SK-N-SH (cell line): Measurements from ENCODE around the gene CXorf65. TPM values are rescaled to one million over a fixed set of nuclear protein-coding genes. Genes with fewer than 3 reads are reported as not detected.

ENCODE experiments used
- CTCF ChIA-PET: fragments of 300-600, 350-600 bp; formaldehyde crosslinking; extraction: SDS; loops from one replicate; lab custom pipeline; 2021; lab: Yijun Ruan, JAX
- POLR2A ChIA-PET: fragments of 350-600 bp; sonication (Branson Sonifier 250); formaldehyde crosslinking; extraction: SDS; loops from one replicate; lab custom pipeline; 2020; ENCODE audit warnings: antibody characterized with exemption, inconsistent platforms; lab: Yijun Ruan, JAX
- DNase-seq: peaks from one replicate; pipeline ENCODE4 v3.0.0; 2012
- H2AFZ ChIP-seq: fragments of 200-600 bp; sonication (generic); 2 replicates; pipeline ENCODE4 v1.8.1; 2016; ENCODE audit warnings: antibody characterized with exemption, mild to moderate bottlenecking, low read depth
- H3F3A ChIP-seq: fragments of 200-600 bp; sonication (generic); replicated peaks from 2 replicates; pipeline ENCODE3; 2016; ENCODE audit warnings: antibody characterized with exemption, mild to moderate bottlenecking; ENCODE audit not compliant: insufficient read depth
- H3K27ac ChIP-seq, 2 experiments: fragments of 200-500 bp in 1 of 2; fragments of 200-600 bp in 1 of 2; sonication (Bioruptor generic) in 1 of 2; sonication (generic), shearing (Covaris generic) in 1 of 2; 2 replicates each; pipeline versions ENCODE4 v1.5.1 to v1.6.1; 2014 to 2016; ENCODE audit warnings: low read depth in 2 of 2, inconsistent platforms in 1 of 2, low read length in 1 of 2, mild to moderate bottlenecking in 1 of 2, mixed read lengths in 1 of 2
- H3K27me3 ChIP-seq: fragments of 200-600 bp; sonication (generic), shearing (Covaris generic); 2 replicates; pipeline ENCODE4 v1.6.1; 2016; ENCODE audit warnings: mixed run types; ENCODE audit not compliant: insufficient read depth
- H3K36me3 ChIP-seq, 2 experiments: fragments of 200-500 bp in 1 of 2; fragments of 200-600 bp in 1 of 2; sonication (Bioruptor generic) in 1 of 2; sonication (generic) in 1 of 2; replicated peaks in 1 of 2; 2 replicates each; pipeline versions ENCODE3 to v1.5.1; 2014 to 2016; ENCODE audit warnings: low read length in 1 of 2, mild to moderate bottlenecking in 1 of 2; ENCODE audit not compliant: insufficient read depth in 2 of 2, control insufficient read depth in 1 of 2
- H3K4me1 ChIP-seq, 2 experiments: fragments of 200-500 bp in 1 of 2; fragments of 200-600 bp in 1 of 2; sonication (Bioruptor generic) in 1 of 2; sonication (generic), shearing (Covaris generic) in 1 of 2; 2 replicates each; pipeline versions ENCODE4 v1.5.1 to v1.6.1; 2014 to 2016; ENCODE audit warnings: low read depth in 1 of 2, low read length in 1 of 2, mixed run types in 1 of 2; ENCODE audit not compliant: insufficient read depth in 2 of 2, control insufficient read depth in 1 of 2
- H3K4me2 ChIP-seq: fragments of 200-600 bp; sonication (generic), shearing (Covaris generic); 2 replicates; pipeline ENCODE4 v1.6.1; 2017; ENCODE audit warnings: mixed run types
- H3K4me3 ChIP-seq, 2 experiments: fragments of 200-500 bp in 1 of 2; fragments of 200-600 bp in 1 of 2; sonication (Bioruptor generic) in 1 of 2; sonication (generic), shearing (Covaris generic) in 1 of 2; 2 replicates each; pipeline versions ENCODE4 v1.5.1 to v1.8.1; 2014 to 2016; ENCODE audit warnings: low read depth in 2 of 2, inconsistent platforms in 1 of 2, low read length in 1 of 2, mild to moderate bottlenecking in 1 of 2, mixed read lengths in 1 of 2, moderate library complexity in 1 of 2
- H3K79me2 ChIP-seq: fragments of 200-600 bp; sonication (generic); 2 replicates; pipeline ENCODE4 v1.8.1; 2017; ENCODE audit warnings: mild to moderate bottlenecking; ENCODE audit not compliant: insufficient read depth
- H3K9ac ChIP-seq: fragments of 200-600 bp; sonication (generic); 2 replicates; pipeline ENCODE4 v1.6.1; 2017; ENCODE audit warnings: mixed run types
- H3K9me2 ChIP-seq: fragments of 200-600 bp; sonication (generic); 2 replicates; pipeline ENCODE4 v1.6.1; 2017; ENCODE audit warnings: mixed run types
- H3K9me3 ChIP-seq: fragments of 200-600 bp; sonication (generic); 2 replicates; pipeline ENCODE4 v1.6.1; 2017; ENCODE audit warnings: mixed run types, mild to moderate bottlenecking, moderate library complexity
- H4K20me1 ChIP-seq: fragments of 200-600 bp; sonication (generic); 2 replicates; pipeline ENCODE4 v1.6.1; 2017; ENCODE audit warnings: mild to moderate bottlenecking, mixed run types; ENCODE audit not compliant: insufficient read depth
- CTCF ChIP-seq: fragments of 200-600 bp; sonication (generic); IDR thresholded peaks from 2 replicates; pipeline ENCODE4 v1.6.1; 2017; ENCODE audit warnings: antibody characterized with exemption, mild to moderate bottlenecking, moderate library complexity
- ELF1 ChIP-seq: IDR thresholded peaks from 2 replicates; pipeline ENCODE4 v1.4.0; 2012
- EZH2phosphoT487 ChIP-seq: fragments of 200-600 bp; sonication (generic); IDR thresholded peaks from 2 replicates; pipeline ENCODE4 v1.6.1; 2017; ENCODE audit warnings: low read depth, mixed run types, mild to moderate bottlenecking, antibody characterized with exemption, moderate library complexity, borderline replicate concordance
- FOSL2 ChIP-seq: IDR thresholded peaks from 2 replicates; pipeline ENCODE4 v1.4.0; 2012; ENCODE audit warnings: low read depth, mild to moderate bottlenecking, moderate library complexity, borderline replicate concordance
- GABPA ChIP-seq: IDR thresholded peaks from 2 replicates; pipeline ENCODE4 v1.4.0; 2012; ENCODE audit warnings: low read depth, mild to moderate bottlenecking
- IRF3 ChIP-seq: fragments of 150-350 bp; IDR thresholded peaks from 2 replicates; pipeline ENCODE4 v1.6.1; 2016; ENCODE audit warnings: mild to moderate bottlenecking, low read depth, low read length
- MEF2A ChIP-seq: IDR thresholded peaks from 2 replicates; pipeline ENCODE4 v1.4.0; 2012; ENCODE audit warnings: low read depth, borderline replicate concordance
- NFIC ChIP-seq: IDR thresholded peaks from 2 replicates; pipeline ENCODE4 v1.4.0; 2012; ENCODE audit warnings: borderline replicate concordance
- NRF1 ChIP-seq: IDR thresholded peaks from 2 replicates; pipeline ENCODE4 v1.6.1; 2012; ENCODE audit warnings: low read depth, mild to moderate bottlenecking, low read length
- PBX3 ChIP-seq: IDR thresholded peaks from 2 replicates; pipeline ENCODE4; 2012
- POLR2AphosphoS5 ChIP-seq: IDR thresholded peaks from 2 replicates; pipeline ENCODE4 v1.6.1; 2012; ENCODE audit warnings: low read depth, low read length
- RAD21 ChIP-seq: IDR thresholded peaks from 2 replicates; pipeline ENCODE4 v1.6.1; 2012; ENCODE audit warnings: mild to moderate bottlenecking, low read length
- RCOR1 ChIP-seq: fragments of 150-350 bp; IDR thresholded peaks from 2 replicates; pipeline ENCODE4 v1.6.1; 2017; ENCODE audit warnings: antibody characterized with exemption, low read length
- SIN3A ChIP-seq: IDR thresholded peaks from 2 replicates; pipeline ENCODE4 v1.6.1; 2012; ENCODE audit warnings: low read depth, mild to moderate bottlenecking, low read length, moderate library complexity, borderline replicate concordance
- SMC3 ChIP-seq: IDR thresholded peaks from 2 replicates; pipeline ENCODE4 v1.6.1; 2012; ENCODE audit warnings: low read depth, low read length, improper control_type of control experiment
- TAF1 ChIP-seq: IDR thresholded peaks from 2 replicates; pipeline ENCODE4 v1.6.1; 2012; ENCODE audit warnings: low read depth, mild to moderate bottlenecking, low read length, moderate library complexity, borderline replicate concordance
- TCF12 ChIP-seq: IDR thresholded peaks from 2 replicates; pipeline ENCODE4 v1.4.0; 2012
- USF2 ChIP-seq: fragments of 150-350 bp; IDR thresholded peaks from 2 replicates; pipeline ENCODE4 v1.6.1; 2017; ENCODE audit warnings: antibody characterized with exemption, low read length, low read depth, borderline replicate concordance
- ZBTB33 ChIP-seq: IDR thresholded peaks from 2 replicates; pipeline ENCODE4 v1.4.0; 2012; ENCODE audit warnings: low read depth, borderline replicate concordance
- WGBS: methylation state at CpG from one replicate; pipeline ENCODE4 v1.1.6; 2017; ENCODE audit warnings: low lambda C conversion rate; 5-methylcytosine and 5-hydroxymethylcytosine counted together
- polyA plus RNA-seq, 3 experiments: library from polyadenylated mRNA; depleted of rRNA; stranded (reverse); fragments of >200 nt; gene quantifications; 2 replicates each; pipeline ENCODE4 v1.2.3, GENCODE V29; 2012

CXorf65 gene
- polyA plus RNA-seq, 1 of the 3 experiments (the other 2 are of a cell fraction) = not detected

GRCh38 chrX:71140440-71140839, 33.9 kb upstream of the CXorf65 start:
- no peak overlapping the region for H3K27ac ChIP-seq
- H3K4me1 ChIP-seq = peaks cover 0 to 4% of the 10 kb centered on the region in 2 experiments; a peak in 1 of 4 replicates
- H3K4me3 ChIP-seq = no peak overlapping the region
- H3K4me2 ChIP-seq = no peak overlapping the region
- H2AFZ ChIP-seq = no peak overlapping the region
- H3K9me3 ChIP-seq = no peaks in the 10 kb centered on the region
- no peaks in the 10 kb centered on the region for H3K9me2 ChIP-seq
- ChIA-PET CTCF (interaction anchor here (1.7 kb wide), 1 partner anchor 11 kb away, joined by 5 read pairs; no protein-coding TSS in a partner anchor), POLR2A (no interaction called here)
- peaks cover 10% of the 10 kb centered on the region for H3F3A ChIP-seq
- DNase-seq = no peak
- 65% methylated on average over 6 of the region's 6 CpGs for WGBS
- H3K36me3 ChIP-seq = peaks cover 0 to 33% of the 10 kb centered on the region in 2 experiments
- TF ChIP-seq CTCF (no peak), ZBTB33 (no peak), GABPA (no peak), POLR2AphosphoS5 (no peak), SIN3A (no peak), ELF1 (no peak), NRF1 (no peak), TCF12 (no peak), EZH2phosphoT487 (no peak), FOSL2 (no peak), USF2 (no peak), PBX3 (no peak)
- H4K20me1 ChIP-seq = no peaks in the 10 kb centered on the region
- H3K27me3 ChIP-seq = no peaks in the 10 kb centered on the region
- H3K79me2 ChIP-seq = no peaks in the 10 kb centered on the region
- H3K9ac ChIP-seq = no peak overlapping the region

- H4K20me1 ChIP-seq = no peaks in the 10 kb centered on the region
- H3K27me3 ChIP-seq = peaks cover 5% of the 10 kb centered on the region; the same call in 1 of the 2 replicates
- no peaks in the 10 kb centered on the region for H3F3A ChIP-seq
- no peaks in the 10 kb centered on the region for H3K9me3 ChIP-seq
- CTCF ChIA-PET = interaction anchor here (1.7 to 3.0 kb wide), 3 partner anchors 31 to 133 kb away, joined by 4 to 30 read pairs (median 6); no protein-coding TSS in a partner anchor
- no peak overlapping the region for H3K9ac ChIP-seq
- H2AFZ ChIP-seq = no peak overlapping the region
- no peaks in the 10 kb centered on the region for H3K79me2 ChIP-seq
- POLR2A ChIA-PET = no interaction called here
- H3K27ac ChIP-seq = no peak overlapping the region
- no peak for DNase-seq
- H3K4me1 ChIP-seq = peaks cover 0 to 4% of the 10 kb centered on the region in 2 experiments; a peak in 1 of 4 replicates
- H3K36me3 ChIP-seq = peaks cover 15 to 79% of the 10 kb centered on the region in 2 experiments
- no peaks in the 10 kb centered on the region for H3K9me2 ChIP-seq
- 83% methylated on average over 4 of the region's 4 CpGs for WGBS
- no peak overlapping the region for H3K4me3 ChIP-seq
- H3K4me2 ChIP-seq = no peak overlapping the region
- TF ChIP-seq SMC3 (no peak), RAD21 (no peak), ZBTB33 (no peak), NFIC (no peak), RCOR1 (no peak), IRF3 (no peak), POLR2AphosphoS5 (no peak), MEF2A (no peak), TAF1 (no peak)
Observed at GRCh38 chrX:71131510-71131909, 25.0 kb upstream of the CXorf65 start.
